SK-N-SH (cell line): Measurements from ENCODE around the gene ARHGEF4.

Experiments
- CHD2 ChIP-seq: fragments of 150-350 bp; IDR thresholded peaks from 2 replicates; pipeline ENCODE4 v1.6.1; 2018; ENCODE audit warnings: low read length; ENCODE audit not compliant: partially characterized antibody
- CTCF ChIP-seq: fragments of 200-600 bp; sonication (generic); IDR thresholded peaks from 2 replicates; pipeline ENCODE4 v1.6.1; 2017; ENCODE audit warnings: antibody characterized with exemption, mild to moderate bottlenecking, moderate library complexity
- USF2 ChIP-seq: fragments of 150-350 bp; IDR thresholded peaks from 2 replicates; pipeline ENCODE4 v1.6.1; 2017; ENCODE audit warnings: antibody characterized with exemption, low read length, low read depth, borderline replicate concordance
- YY1 ChIP-seq: IDR thresholded peaks from 2 replicates; pipeline ENCODE4 v1.4.0; 2012; ENCODE audit warnings: low read depth, mild to moderate bottlenecking

GRCh38 chr2:130825231-130825965 lies 11.3 kb upstream of the ARHGEF4 start:
- TF ChIP-seq CHD2 (no peak), CTCF (no peak), USF2 (no peak), YY1 (no peak)
